HepG2 (cell line): ENCODE results near the gene SP3. TPM values are rescaled to one million over a fixed set of nuclear protein-coding genes. Genes with fewer than 3 reads are reported as not detected.

Experiments used
- ATAC-seq: fragments of 200-7000 bp; cut with Tn5 transposase; 3 replicates; pipeline ENCODE4 v1.9.1; 2020; ENCODE audit warnings: mild to moderate bottlenecking, moderate library complexity
- BruUV-seq: library from RNA; stranded (reverse); fragments of 400-500 nt; replicated peaks from 2 replicates; lab custom pipeline; 2021; lab: Mats Ljungman, UMichigan
- CTCF ChIA-PET: fragments of 300-600 bp; formaldehyde crosslinking; extraction: SDS; loops from one replicate; lab custom pipeline; 2021; ENCODE audit warnings: low total read pairs, inconsistent platforms, low intra/inter-chr PET ratio; lab: Yijun Ruan, JAX
- POLR2A ChIA-PET: fragments of 350-600 bp; sonication (Branson Sonifier 250); formaldehyde crosslinking; loops from one replicate; lab custom pipeline; 2020; ENCODE audit warnings: antibody characterized with exemption, inconsistent platforms; lab: Yijun Ruan, JAX
- DNase-seq: peaks from one replicate; pipeline ENCODE4 v3.0.0-alpha.2; 2015; ENCODE audit warnings: low spot score
- FAIRE-seq: peaks from 3 replicates; lab custom pipeline; 2011; peaks lifted over from hg19 to GRCh38; lab: Jason Lieb, UNC
- H2AFZ ChIP-seq: one replicate; pipeline ENCODE4 v1.6.1; 2011; ENCODE audit warnings: low read length, inconsistent platforms
- H3K27ac ChIP-seq: fragments of 300-600 bp; 3 replicates; pipeline ENCODE4 v1.8.0; 2011; ENCODE audit warnings: mixed run types, mild to moderate bottlenecking, mixed read lengths, low read length, inconsistent platforms; ENCODE audit not compliant: insufficient read depth; ENCODE audit errors: extremely low read length
- H3K27me3 ChIP-seq, 2 experiments: fragments of 200-600 bp in 1 of 2; 2 replicates in 1 of 2; 3 replicates in 1 of 2; pipeline versions ENCODE4 v1.6.0 to v1.8.0; 2011; ENCODE audit warnings: low read length in 2 of 2, mild to moderate bottlenecking in 2 of 2, moderate library complexity in 2 of 2, inconsistent platforms in 1 of 2; ENCODE audit not compliant: insufficient read depth in 2 of 2, control insufficient read depth in 1 of 2
- H3K36me3 ChIP-seq, 2 experiments: fragments of 200-600 bp in 1 of 2; replicated peaks in 1 of 2; 2 replicates in 1 of 2; 3 replicates in 1 of 2; pipeline versions ENCODE4 v1.5.1 to v1.8.0; 2011; ENCODE audit warnings: low read length in 2 of 2, inconsistent platforms in 1 of 2; ENCODE audit not compliant: insufficient read depth in 2 of 2, control insufficient read depth in 1 of 2
- H3K4me1 ChIP-seq: 2 replicates; pipeline ENCODE4 v1.5.1; 2012; ENCODE audit warnings: low read length, inconsistent platforms; ENCODE audit not compliant: insufficient read depth
- H3K4me2 ChIP-seq: 2 replicates; pipeline ENCODE4 v1.6.0; 2011; ENCODE audit warnings: low read depth, low read length, inconsistent platforms
- H3K4me3 ChIP-seq, 3 experiments: fragments of 200-600 bp in 1 of 3; sonication (generic), shearing (Covaris generic) in 1 of 3; replicated peaks in 1 of 3; 2 replicates each; pipeline ENCODE4 v1.5.1; 2011 to 2016; ENCODE audit warnings: low read length in 3 of 3, inconsistent platforms in 2 of 3, low read depth in 2 of 3, mild to moderate bottlenecking in 2 of 3, control low read depth in 1 of 3, mixed read lengths in 1 of 3; ENCODE audit not compliant: insufficient read depth in 1 of 3
- H3K79me2 ChIP-seq: one replicate; pipeline ENCODE4 v1.6.1; 2011; ENCODE audit warnings: low read length, inconsistent platforms; ENCODE audit not compliant: insufficient read depth
- H3K9ac ChIP-seq: 2 replicates; pipeline ENCODE4 v1.6.0; 2011; ENCODE audit warnings: mild to moderate bottlenecking, low read depth, low read length, inconsistent platforms; ENCODE audit not compliant: insufficient read depth
- H3K9me3 ChIP-seq: 2 replicates; pipeline ENCODE4 v1.5.1; 2012; ENCODE audit warnings: mild to moderate bottlenecking, low read length
- H4K20me1 ChIP-seq: 2 replicates; pipeline ENCODE4 v1.6.0; 2011; ENCODE audit warnings: inconsistent platforms, mild to moderate bottlenecking, low read length, moderate library complexity; ENCODE audit not compliant: insufficient read depth
- ATM ChIP-seq: fragments of 450-650 bp; IDR thresholded peaks from 2 replicates; pipeline ENCODE4 v1.7.1; 2017; ENCODE audit warnings: mild to moderate bottlenecking, borderline replicate concordance
- FOSL1 ChIP-seq: sonication (generic); formaldehyde crosslinking; IDR thresholded peaks from 2 replicates; pipeline ENCODE4 v1.9.0; 2021; ENCODE audit warnings: missing genetic modification reagents, borderline replicate concordance
- GABPA ChIP-seq, 2 experiments: IDR thresholded peaks; 2 replicates each; pipeline ENCODE4 v1.6.1; 2011 to 2016; ENCODE audit warnings: low read depth in 2 of 2, low read length in 1 of 2, missing biosample characterization in 1 of 2, missing genetic modification characterization in 1 of 2
- GTF2F1 ChIP-seq: fragments of 150-350 bp; IDR thresholded peaks from 2 replicates; pipeline ENCODE4 v1.6.1; 2014; ENCODE audit warnings: low read length
- HOXD1 ChIP-seq: sonication (generic); formaldehyde crosslinking; IDR thresholded peaks from 2 replicates; pipeline ENCODE4 v1.5.0; 2020; ENCODE audit warnings: missing genetic modification reagents
- KLF11 ChIP-seq: IDR thresholded peaks from 2 replicates; pipeline ENCODE4 v1.6.1; 2016; ENCODE audit warnings: missing compliant biosample characterization
- SMYD3 ChIP-seq: sonication (generic); formaldehyde crosslinking; IDR thresholded peaks from 2 replicates; pipeline ENCODE4 v1.8.1; 2023; ENCODE audit warnings: mild to moderate bottlenecking, missing genetic modification reagents
- SNAI1 ChIP-seq: sonication (generic); formaldehyde crosslinking; IDR thresholded peaks from 2 replicates; pipeline ENCODE4 v1.5.0; 2020; ENCODE audit warnings: mild to moderate bottlenecking, missing genetic modification reagents, borderline replicate concordance
- SOX5 ChIP-seq: IDR thresholded peaks from 2 replicates; pipeline ENCODE4 v1.6.1; 2016; ENCODE audit warnings: borderline replicate concordance
- TP53 ChIP-seq: sonication (generic); formaldehyde crosslinking; conservative IDR thresholded peaks from 2 replicates; pipeline ENCODE4 v1.4.0; 2020; ENCODE audit warnings: missing genetic modification reagents
- YY1 ChIP-seq: IDR thresholded peaks from 2 replicates; pipeline ENCODE4 v1.6.1; 2011; ENCODE audit warnings: low read length, low read depth, moderate library complexity, mild to moderate bottlenecking; ENCODE audit not compliant: insufficient read depth, insufficient replicate concordance
- ZBTB1 ChIP-seq: sonication (generic); formaldehyde crosslinking; IDR thresholded peaks from 2 replicates; pipeline ENCODE4 v1.4.0; 2020; ENCODE audit warnings: missing genetic modification reagents, borderline replicate concordance
- ZNF383 ChIP-seq: sonication (generic); formaldehyde crosslinking; IDR thresholded peaks from 2 replicates; pipeline ENCODE4 v1.4.0; 2020; ENCODE audit warnings: missing genetic modification reagents, mild to moderate bottlenecking, borderline replicate concordance
- ZNF747 ChIP-seq: sonication (generic); formaldehyde crosslinking; IDR thresholded peaks from 2 replicates; pipeline ENCODE4 v1.8.1; 2023; ENCODE audit warnings: missing genetic modification reagents, mild to moderate bottlenecking, borderline replicate concordance
- WGBS: methylation state at CpG from one replicate; pipeline ENCODE4 v1.1.6; 2017; ENCODE audit warnings: low lambda C conversion rate; 5-methylcytosine and 5-hydroxymethylcytosine counted together
- in situ Hi-C: cut with HindIII; loops from 2 replicates; pipeline ENCODE4 v1.10.0; 2017; ENCODE audit warnings: low pct_unique_long_range_greater_than_20kb; ENCODE audit not compliant: extremely low pct_ligation_motif_present
- intact Hi-C: fragments of 100-400 bp; cut with micrococcal nuclease; formaldehyde crosslinking; loops from one replicate; pipeline ENCODE4 v1.10.0; 2022; ENCODE audit not compliant: unreplicated experiment
- polyA plus RNA-seq, 8 experiments: library from polyadenylated mRNA; depleted of rRNA in 3 of 8; stranded (reverse) in 7 of 8; unstranded in 1 of 8; fragments of >200 nt; fragmentation: Illumina TruSeq in 4 of 8; extraction: Trizol in 4 of 8; gene quantifications; 2 replicates each; pipeline versions ENCODE4 v1.2.1 to v1.2.3, GENCODE V29; 2011 to 2016; ENCODE audit warnings: low read depth in 4 of 8, missing spikeins in 1 of 8, mixed read lengths in 1 of 8; ENCODE audit not compliant: insufficient read depth in 1 of 8
- total RNA-seq, 5 experiments: library from RNA; depleted of rRNA; stranded (reverse); fragments of >200 nt; fragmentation: Illumina TruSeq; extraction: Trizol; gene quantifications; 2 replicates each; pipeline ENCODE4 v1.2.3, GENCODE V29; 2016; ENCODE audit warnings: low read depth in 1 of 5
- TF ChIP-seq, protein P1 (sequence below): sonication (generic); formaldehyde crosslinking; IDR thresholded peaks from 2 replicates; pipeline ENCODE4 v1.4.0; 2020; ENCODE audit warnings: missing genetic modification reagents

SP3 gene
- total and polyA plus RNA-seq, 2 of the 13 experiments (the other 11 are each of a cell fraction or from before 2014, with no cell fraction given): 57.3 to 132 TPM

DNA sequence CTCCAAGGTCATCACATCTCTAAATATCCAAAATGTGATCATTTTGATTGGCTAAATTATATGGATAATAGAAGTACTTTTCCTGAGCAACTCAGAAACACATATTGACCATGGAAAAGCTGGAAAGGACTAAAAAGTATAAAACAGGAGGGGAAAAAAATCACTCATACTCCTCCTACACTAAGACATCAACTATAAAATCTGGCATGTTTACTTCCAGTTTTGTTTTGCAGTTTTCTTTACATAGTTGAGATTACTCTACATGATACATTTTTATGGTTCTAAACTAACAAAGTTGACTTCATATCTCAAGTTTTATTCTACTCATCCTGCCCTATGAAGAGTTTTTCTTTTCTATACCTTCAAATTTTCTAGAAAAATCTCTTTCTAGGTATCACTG lies 46.0 kb upstream of the SP3 start:
- DNase-seq (no peak), ATAC-seq (no peak), FAIRE-seq (no peak)
- no peaks in the 10 kb centered on the region for H3K36me3 ChIP-seq
- no peaks in the 10 kb centered on the region for H3K9me3 ChIP-seq
- no peak overlapping the region for H3K27ac ChIP-seq
- H3K9ac ChIP-seq: no peak overlapping the region
- no peak overlapping the region for H2AFZ ChIP-seq
- TF ChIP-seq FOSL1 (CRISPR knock-in tag): no peak
- TF ChIP-seq HOXD1 (CRISPR knock-in tag): no peak
- H3K4me1 ChIP-seq: peaks cover 24% of the 10 kb centered on the region
- H3K27me3 ChIP-seq: no peaks in the 10 kb centered on the region
- POLR2A ChIA-PET: interaction anchor here (1.0 to 2.3 kb wide), 2 partner anchors 13 to 47 kb away, joined by 3 to 11 read pairs; no protein-coding TSS in a partner anchor
- no peak overlapping the region for H3K4me3 ChIP-seq
- BruUV-seq: no TSS peak
- in situ Hi-C loops (loop anchor here (25.0 kb wide), 1 partner anchor 599 kb away; no protein-coding TSS in a partner anchor), intact Hi-C loops (no loop called here)
- no peaks in the 10 kb centered on the region for H3K79me2 ChIP-seq
- H3K4me2 ChIP-seq: no peak overlapping the region
- no peaks in the 10 kb centered on the region for H4K20me1 ChIP-seq
- CTCF ChIA-PET: no interaction called here

DNA sequence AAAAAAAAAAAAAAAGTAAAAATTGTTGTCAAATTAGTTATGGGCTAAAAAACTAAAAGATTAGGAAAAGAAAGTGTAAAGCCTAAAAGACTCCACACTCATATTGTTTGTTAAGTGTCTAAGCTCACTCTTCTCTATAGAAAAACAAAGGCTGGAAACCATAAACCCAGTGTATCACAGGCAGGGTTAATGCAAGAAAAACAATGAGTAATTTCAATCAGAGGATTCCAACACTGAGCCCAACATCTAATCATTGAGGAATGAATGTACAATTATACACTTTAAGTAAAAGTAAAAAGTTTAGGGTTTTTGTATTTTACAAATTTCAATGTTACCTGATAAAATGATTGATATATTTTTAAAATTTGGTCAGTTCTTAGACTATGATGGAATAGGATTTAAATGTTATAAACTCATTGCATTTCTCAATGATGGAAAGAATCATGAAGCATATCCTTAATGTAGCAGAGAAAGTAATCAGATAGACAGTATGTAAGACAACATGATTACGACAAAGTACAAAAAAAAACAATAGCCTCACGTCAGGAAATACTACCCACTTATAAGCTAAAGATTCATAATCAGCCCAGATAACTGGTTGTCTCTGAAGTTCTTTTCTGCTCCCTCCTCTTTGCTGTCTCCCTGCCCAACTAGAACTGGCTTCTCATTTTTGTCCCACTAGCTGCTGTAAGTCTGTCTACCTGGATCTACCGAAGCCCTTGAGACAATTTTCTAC lies 44.5 kb upstream of the SP3 start:
- FAIRE-seq: no peak
- in situ Hi-C loops: loop anchor here (25.0 kb wide), 1 partner anchor 597 kb away; no protein-coding TSS in a partner anchor
- Histone ChIP-seq H3K4me1 (peaks cover 31% of the 10 kb centered on the region), H3K4me3 (no peak overlapping the region), H3K9ac (no peak overlapping the region), H3K36me3 (no peaks in the 10 kb centered on the region)
- intact Hi-C loops: no loop called here
- 49% methylated on average over 3 of the region's 3 CpGs for WGBS
- no peak for TF ChIP-seq GTF2F1
- no peak for TF ChIP-seq ZNF383 (CRISPR knock-in tag)
- TF ChIP-seq ATM: no peak
- TF ChIP-seq KLF11 (CRISPR knock-in tag): no peak
- TF ChIP-seq ZNF747 (CRISPR knock-in tag): no peak
- no peak for TF ChIP-seq SOX5 (CRISPR knock-in tag)
- TF ChIP-seq SMYD3 (CRISPR knock-in tag): no peak
- no peak for TF ChIP-seq YY1
- TF ChIP-seq ZBTB1 (CRISPR knock-in tag): no peak
- TF ChIP-seq GABPA (IDR thresholded peaks at IDR 0.05; ENCODE audit: low read depth, low read length): no peak
- no peak for TF ChIP-seq GABPA (CRISPR knock-in tag; IDR thresholded peaks at IDR 0.05; ENCODE audit: low read depth)
- TF ChIP-seq SNAI1: no peak
- TF ChIP-seq, protein P1, sequence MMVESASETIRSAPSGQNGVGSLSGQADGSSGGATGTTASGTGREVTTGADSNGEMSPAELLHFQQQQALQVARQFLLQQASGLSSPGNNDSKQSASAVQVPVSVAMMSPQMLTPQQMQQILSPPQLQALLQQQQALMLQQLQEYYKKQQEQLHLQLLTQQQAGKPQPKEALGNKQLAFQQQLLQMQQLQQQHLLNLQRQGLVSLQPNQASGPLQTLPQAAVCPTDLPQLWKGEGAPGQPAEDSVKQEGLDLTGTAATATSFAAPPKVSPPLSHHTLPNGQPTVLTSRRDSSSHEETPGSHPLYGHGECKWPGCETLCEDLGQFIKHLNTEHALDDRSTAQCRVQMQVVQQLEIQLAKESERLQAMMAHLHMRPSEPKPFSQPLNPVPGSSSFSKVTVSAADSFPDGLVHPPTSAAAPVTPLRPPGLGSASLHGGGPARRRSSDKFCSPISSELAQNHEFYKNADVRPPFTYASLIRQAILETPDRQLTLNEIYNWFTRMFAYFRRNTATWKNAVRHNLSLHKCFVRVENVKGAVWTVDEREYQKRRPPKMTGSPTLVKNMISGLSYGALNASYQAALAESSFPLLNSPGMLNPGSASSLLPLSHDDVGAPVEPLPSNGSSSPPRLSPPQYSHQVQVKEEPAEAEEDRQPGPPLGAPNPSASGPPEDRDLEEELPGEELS (CRISPR knock-in tag): no peak
- TF ChIP-seq TP53 (CRISPR knock-in tag): no peak
- TF ChIP-seq, all 625 proteins: peak for 0
- ATAC-seq (no peak), DNase-seq (no peak)
- Histone ChIP-seq H3K27ac (no peak overlapping the region), H3K9me3 (no peaks in the 10 kb centered on the region), H3K4me2 (no peak overlapping the region), H3K79me2 (no peaks in the 10 kb centered on the region), H4K20me1 (no peaks in the 10 kb centered on the region), H3K27me3 (no peaks in the 10 kb centered on the region), H2AFZ (no peak overlapping the region)
- BruUV-seq: no TSS peak
- CTCF ChIA-PET: no interaction called here
- POLR2A ChIA-PET: no interaction called here
